NCI-H146 (cell line): ENCODE measurements around the gene PRKAR2B.
A peak's percentile ranks its signal among the peaks of the same experiment; 100 is the strongest.

Experiments
- DNase-seq: peaks from one replicate; lab custom pipeline; 2025; lab: John Stamatoyannopoulos, UW

Gene PRKAR2B

DNA sequence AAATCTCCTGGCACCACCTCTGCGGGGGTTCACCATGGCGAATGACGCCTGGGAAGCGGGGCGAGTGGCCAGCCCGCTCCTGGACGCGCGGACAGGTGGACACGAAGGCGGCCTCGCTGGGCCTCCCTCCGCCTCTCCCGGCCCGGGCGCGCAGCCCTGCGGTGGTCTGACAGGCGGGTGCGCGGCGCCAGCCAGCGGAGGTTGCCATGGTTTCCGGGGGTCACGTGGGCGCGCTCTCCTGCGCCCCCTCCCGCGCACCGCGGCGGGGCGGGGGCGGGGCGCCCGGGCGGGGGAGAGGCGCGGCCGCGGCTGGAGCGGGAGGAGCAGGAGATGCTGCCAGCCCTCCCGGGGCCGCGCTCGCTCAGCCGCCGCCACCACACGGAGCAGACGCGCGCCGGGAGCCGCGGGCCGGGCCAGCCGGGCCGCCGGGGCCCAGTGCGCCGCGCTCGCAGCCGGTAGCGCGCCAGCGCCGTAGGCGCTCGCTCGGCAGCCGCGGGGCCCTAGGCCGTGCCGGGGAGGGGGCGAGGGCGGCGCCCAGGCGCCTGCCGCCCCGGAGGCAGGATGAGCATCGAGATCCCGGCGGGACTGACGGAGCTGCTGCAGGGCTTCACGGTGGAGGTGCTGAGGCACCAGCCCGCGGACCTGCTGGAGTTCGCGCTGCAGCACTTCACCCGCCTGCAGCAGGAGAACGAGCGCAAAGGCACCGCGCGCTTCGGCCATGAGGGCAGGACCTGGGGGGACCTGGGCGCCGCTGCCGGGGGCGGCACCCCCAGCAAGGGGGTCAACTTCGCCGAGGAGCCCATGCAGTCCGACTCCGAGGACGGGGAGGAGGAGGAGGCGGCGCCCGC, at the start of gene PRKAR2B:
TSS of gene PRKAR2B (plus strand) at position 359 of the 848 bp plus-strand sequence. CDS start at position 562, 203 bp downstream.
- peak; percentile 95 for DNase-seq

DNA sequence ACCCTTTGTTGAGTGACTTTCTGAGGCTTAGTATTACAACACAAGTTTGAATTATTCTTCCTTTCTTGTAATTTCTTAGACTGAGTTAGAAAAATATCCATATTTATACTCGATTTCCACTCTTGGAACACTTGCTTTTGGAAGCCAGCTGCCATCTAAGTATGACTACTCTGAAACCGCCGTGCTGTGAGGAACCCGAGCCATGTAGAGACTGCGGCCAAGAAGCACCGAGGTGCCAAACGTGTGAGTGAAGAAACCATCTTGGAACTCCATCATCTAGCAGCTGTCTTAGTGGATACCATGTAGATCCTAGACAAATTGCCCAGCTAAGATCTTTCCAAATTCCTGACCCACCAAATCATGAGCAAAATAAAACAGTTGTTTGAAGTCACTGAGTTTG, 49.7 kb upstream of the PRKAR2B start:
- no peak for DNase-seq

DNA sequence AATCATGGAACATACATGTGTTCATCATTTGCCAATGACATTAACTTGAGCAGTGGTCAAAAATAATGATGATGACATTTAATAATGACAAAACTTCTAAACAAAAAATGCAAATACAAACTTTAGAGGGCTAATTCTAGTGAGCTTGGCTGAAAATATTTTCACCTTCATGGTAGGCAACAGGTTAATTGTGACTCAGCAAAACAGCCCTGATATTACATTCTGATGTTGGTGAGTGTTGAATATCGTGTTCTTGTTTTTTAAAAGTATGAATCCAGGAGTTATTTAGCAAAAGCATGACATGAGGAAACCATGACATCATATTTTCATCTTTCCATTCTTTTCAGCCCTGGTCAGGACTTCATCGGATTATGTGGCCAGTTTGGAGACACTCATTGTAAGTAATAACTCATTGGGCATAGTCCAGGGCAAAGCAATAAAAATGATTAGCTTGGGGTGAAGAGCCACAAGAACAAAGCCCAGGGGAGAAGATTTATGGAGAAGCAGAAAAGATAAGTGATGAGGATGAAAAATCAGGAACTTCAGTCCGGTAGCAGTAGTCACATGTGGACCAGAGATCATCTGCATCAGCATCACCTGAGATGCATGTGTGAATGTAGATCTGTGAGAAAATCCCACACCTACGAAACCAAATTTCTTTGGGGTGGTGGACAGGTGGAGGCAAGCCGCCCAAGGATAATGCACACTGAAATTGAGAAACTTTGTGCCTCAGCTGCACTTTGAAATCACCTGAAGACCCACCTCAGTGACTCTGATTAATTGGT, 46.8 kb upstream of the PRKAR2B start:
- DNase-seq: no peak

DNA sequence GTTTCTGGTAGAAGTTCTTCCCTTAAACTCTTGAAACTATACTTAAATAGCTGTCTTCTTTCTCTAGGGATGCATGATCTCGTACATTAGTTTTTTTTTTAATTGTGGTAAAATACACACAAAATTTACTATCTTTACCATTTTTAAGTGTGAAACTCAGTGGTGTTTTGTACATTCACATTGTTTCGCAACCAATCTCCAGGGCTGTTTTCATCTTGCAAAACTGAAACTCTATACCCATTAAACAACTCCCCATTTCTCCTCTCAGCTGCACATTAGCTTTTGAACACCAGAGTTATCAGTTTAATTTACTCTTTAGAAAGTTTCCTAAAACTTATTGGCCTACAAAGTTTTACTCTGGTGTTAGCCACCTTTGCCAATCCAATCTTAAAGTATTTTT, 45.5 kb upstream of the PRKAR2B start:
- no peak for DNase-seq

DNA sequence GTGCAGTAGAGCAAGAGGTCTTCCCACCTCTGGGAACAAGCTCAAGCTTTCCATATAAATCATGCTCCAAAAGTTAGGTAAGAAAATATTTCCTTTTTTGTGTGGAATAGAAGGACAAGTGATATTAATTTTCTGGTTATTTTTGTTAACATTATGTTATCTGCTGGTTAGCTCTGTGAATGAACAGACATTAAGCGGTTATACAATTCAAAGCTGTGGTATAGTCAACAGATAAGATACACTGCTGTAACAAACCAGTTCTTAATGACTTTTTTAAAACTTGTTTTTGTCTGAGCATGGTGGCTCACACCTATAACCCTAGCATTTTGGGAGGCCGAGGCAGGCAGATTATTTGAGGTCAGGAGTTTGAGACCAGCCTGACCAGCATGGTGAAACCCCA, 43.0 kb upstream of the PRKAR2B start:
- DNase-seq: no peak

DNA sequence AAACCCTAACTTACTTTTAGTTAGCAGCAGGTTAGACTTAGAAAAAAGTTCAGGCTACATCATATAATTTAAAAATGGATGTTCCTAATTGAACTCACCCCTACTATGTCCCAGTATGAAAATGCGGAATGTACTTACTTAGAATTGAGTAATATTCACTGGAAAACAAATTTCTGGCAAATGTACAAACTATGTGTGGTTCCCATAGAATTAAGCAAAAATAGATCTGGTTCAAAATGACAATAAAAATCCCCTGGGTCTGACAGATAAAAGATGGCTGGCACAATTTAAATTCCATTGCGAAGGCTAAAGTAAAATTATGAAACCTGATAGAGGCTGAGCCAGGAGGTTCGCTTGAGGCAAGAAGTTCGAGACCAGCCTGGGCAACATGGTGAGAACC, 42.4 kb upstream of the PRKAR2B start:
- no peak for DNase-seq

DNA sequence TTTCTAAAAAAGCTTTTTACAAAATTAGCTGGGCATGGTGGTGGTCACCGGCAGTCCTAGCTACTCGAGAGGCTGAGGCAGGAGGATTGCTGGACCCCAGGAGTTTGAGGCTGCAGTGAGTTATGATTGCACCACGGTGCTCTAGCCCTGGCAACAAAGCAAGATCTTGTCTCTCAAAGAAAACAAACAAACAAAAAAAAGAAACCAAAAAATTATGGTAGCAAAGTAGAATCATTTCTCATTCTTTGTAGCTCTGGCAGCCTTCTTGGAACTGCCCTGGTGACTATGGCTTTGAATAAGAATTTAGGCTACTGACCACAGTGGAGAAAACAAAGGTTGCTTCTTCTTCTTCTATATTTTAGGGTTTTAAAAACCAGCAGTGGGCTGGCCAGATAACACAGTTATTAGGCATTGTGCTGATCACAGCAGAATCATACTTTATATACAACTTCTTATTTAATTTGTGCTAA, 41.9 kb upstream of the PRKAR2B start:
- DNase-seq: no peak

DNA sequence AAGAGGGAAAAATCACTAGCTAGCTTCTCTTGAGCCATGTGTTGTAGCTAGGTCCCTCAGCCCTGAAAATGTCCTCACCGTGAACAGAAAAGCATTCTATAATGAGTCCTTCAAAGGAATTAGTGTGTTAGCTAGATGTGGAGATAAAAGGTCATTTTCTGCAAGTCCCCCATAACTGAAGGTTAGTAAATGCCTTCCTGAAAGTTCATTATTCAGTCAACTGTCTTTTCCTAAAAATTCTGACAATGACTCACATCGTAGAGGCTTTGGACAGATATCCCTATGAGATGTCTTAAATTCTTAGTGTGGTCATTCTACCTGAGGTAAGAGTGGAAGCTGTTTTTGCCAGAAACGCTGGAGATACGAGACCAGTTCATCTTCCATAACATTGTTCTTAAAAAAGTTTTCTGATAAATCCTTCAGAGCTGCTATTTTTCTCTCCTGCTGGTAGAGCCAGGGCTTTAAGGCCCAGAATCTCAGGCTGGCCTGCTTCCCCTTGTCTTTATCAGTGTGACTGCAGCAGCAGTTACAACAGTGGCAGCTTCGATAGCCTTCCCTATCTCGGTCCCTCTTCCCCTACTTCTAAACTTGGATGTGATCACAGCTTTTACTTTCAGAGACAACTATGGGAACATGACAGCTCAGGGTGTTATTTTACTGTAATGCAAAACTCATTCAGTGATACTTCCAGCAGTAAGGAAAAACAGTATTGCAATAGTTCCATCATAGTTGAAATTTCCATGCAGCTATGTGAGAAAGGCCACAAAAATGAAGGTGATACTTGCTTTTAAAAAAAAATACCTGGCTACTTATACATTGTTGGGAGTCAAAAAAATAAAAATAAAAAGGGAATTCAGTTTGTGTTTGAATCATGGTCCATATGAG, 37.3 kb upstream of the PRKAR2B start:
- DNase-seq: no peak

DNA sequence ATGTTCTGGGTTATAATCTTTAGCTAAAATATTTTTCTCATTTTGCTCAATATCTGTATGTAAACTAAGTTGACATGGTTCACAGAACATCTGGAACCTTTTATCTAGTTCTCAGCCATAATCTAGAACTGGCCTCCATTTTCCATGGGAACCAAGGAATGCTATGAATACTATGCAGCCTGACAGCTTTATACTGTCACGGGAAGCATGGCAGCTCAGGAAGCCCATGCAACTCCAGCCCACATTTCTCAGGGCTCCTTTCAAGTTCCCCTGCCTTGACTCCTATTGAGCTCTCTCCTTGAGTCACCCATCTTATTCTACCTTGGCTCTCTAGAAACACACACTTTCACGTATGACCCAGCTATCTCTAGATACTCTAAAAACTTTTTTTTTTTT, 36.6 kb upstream of the PRKAR2B start:
- no peak for DNase-seq

DNA sequence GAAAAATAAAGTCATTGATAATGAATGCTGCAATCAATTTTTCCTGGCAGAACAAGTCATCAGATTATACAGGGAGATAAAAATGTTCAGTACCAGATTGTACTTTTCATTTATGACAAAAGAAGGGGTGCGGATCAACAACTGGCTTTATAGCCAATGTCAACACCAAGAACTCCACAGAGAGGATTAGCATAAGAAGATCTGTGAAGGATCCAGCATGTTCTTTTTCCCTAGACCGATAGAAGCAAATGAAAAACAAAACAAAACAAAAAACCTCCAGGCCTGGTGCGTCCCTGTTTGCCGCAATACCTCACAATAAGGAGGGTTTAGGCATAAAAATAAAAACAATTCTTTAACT, 34.7 kb upstream of the PRKAR2B start:
- no peak for DNase-seq

DNA sequence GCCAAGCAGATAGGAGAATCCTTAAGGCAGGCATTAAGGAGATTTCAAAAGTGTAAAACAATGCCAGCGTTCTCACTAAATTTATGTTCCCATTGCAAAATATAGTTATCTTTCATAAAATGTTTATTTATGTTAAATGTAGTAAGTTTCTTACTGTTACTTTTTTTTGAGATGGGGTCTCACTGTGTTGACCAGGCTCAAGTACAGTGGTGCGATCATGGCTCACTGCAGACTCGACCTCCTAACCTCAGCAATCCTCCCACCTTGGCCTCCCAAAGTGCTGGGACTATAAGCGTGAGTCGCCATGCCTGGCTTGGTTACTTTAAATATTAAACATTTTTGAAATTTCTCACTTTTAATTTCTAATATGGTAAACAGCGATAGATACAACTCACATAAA, 31.8 kb upstream of the PRKAR2B start:
- DNase-seq: no peak

DNA sequence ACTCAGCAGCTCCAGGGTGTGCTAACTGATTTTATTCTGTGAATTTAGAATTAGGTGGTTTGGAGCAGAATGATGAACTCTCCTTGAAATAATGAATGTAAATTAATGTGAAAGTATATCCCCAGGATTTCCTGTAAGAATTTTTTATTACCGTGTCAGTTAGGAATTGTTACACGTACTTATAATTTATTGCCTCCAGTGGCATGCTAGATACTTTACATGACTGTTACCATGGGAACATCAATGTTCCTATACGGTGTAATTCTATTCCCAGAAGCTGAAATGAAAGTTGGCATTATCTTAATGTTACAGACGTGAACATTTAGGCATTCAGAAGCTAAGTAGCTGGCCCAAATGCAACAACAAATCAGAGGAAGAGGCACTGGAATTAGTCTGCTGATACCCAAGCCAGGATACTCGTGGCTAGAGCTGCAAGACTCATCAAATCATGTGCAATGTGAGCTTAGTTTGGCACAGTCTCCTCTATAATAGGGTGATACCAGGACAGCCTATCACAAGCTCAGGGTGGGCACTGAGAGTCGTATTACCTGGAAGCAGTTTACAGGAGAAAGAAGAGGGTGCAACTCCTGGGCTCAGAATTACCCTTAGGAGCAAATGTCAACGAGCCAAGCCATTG, 30.0 kb upstream of the PRKAR2B start:
- no peak for DNase-seq

DNA sequence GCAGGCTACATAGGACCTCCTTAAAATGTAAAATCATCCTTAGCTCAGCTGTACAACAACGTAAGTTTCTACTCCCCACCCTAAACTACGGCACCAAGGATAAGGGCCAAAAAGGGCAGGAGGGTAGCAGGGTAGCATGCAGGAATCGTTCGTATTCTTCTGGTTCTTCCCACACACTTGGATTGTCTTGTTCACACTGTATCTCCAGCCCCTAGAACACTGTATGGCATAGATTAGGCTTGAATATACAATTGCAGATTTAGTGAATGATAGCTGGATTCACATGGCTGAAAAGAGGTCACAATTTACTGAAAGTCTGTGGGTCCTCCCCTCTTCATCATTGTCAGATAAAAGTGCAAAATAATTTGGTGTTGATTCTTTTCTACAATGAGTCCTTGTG, 28.2 kb upstream of the PRKAR2B start:
- DNase-seq: no peak

DNA sequence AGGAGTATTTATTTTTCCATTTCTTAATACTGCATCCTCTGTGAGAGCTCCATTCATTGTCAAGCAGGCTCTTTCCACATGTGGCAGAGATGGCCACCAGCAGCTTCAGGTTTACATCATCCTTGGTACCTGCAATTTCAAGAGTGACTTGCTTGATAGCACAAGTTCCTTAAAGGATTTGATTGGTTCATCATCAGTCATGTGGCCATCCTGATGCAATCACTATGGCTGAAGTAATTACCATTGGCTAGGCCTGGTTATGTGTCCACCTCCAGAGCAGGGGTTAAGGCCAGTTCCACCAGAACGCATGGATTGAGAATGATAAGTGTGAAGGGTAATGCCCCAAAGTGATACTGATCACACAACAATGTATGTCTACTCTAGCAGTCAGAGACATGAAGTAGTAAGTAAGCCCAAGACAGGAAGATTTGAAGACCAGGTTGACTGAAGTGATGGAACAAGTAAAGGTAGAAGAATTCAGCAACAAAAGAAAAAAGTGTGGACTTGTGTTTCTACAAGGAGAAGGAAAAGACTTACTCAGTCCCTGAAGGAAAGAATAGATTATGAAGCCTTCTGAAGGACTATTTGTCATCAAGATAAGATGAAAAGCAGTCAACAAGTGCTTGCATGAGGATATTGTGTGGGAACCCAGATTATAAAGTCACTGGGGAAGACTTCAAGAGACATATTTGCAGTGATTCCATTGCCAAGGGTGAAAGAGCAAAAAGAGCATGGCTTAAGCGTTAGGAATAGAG, 26.4 kb upstream of the PRKAR2B start:
- DNase-seq: no peak

DNA sequence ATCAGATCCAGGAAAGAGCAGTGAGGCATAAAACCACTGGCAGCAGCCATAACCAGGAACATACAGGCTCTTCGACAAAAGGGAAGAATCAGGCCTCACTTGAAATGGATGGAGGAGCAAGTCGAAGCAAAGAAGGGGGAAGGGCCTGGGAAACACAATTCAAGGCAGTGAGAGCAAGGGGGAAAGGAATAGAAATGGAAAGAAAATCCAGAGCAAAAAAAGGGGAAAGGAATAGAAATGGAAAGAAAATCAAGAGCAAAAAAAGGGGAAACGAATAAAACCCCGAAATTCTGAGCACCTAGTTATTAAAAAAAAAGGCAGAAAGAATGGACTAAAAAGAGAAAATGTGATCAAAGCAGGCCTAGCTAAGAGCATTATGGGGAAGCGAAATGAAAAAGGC, 24.1 kb upstream of the PRKAR2B start:
- no peak for DNase-seq

DNA sequence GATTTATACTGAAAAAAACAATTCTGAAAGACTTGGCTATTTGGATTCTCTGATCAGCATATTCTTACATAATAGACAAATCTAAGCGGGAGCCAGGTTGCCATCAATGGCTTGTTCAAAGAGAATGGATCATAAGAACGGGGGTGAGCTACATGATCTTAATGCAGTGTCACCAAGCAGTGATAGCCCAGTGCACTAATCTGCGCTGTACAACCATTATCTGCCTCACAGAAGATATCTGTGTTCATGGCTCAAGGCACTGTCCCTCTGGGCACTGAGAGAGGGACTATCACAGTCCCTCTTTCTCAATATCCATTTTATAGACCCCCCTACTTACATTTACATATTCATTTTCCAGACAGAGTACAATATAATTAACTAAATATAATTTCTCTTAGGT, 22.9 kb upstream of the PRKAR2B start:
- DNase-seq: no peak

DNA sequence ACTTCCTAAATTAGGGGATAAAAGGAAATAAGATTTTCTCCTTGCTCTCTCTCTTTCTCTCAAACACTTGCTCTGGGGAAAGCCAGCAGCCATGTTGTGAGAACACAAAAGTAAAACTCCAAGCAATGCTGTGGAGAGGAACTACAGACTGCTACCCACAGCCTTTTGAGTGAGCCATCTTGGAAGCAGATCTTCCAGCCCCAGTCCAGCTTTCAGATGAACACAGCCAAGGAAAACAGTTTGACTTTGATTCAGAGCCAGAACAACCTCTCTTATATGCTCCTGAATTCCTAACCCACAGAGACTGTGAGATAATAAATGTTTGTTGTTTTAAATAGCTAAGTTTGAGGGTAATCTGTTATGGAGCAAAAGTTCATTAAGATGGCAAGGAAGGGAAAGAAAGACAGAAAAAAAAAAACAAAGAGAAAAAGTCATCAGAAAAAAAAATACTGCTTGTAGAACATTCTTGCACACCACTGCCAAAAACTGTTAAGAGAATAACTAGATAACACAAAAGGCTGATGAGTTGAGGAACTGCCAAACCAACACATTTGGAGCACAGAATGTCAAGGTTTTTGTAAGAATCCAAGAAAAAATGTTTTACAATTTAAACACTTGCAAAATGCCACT, 20.9 kb upstream of the PRKAR2B start:
- no peak for DNase-seq

DNA sequence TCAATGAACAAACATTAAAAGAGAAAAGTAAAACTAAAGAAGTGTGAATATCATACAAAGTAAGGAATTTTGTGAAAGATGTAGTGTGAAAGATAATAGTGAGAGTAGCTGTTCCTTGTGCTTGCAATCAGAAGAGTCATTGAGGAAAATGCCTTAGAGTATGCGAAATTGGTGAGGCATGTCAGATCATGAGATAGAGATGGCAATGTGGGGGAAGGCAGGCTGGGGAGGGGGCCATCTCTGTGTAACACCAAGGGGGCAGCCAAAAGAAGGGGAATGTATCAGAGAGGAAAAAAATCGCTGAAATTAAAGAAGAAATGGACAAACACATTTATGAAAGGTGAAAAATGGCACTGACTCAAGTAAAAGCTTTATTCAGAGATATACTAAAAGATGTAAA, 19.6 kb upstream of the PRKAR2B start:
- no peak for DNase-seq

DNA sequence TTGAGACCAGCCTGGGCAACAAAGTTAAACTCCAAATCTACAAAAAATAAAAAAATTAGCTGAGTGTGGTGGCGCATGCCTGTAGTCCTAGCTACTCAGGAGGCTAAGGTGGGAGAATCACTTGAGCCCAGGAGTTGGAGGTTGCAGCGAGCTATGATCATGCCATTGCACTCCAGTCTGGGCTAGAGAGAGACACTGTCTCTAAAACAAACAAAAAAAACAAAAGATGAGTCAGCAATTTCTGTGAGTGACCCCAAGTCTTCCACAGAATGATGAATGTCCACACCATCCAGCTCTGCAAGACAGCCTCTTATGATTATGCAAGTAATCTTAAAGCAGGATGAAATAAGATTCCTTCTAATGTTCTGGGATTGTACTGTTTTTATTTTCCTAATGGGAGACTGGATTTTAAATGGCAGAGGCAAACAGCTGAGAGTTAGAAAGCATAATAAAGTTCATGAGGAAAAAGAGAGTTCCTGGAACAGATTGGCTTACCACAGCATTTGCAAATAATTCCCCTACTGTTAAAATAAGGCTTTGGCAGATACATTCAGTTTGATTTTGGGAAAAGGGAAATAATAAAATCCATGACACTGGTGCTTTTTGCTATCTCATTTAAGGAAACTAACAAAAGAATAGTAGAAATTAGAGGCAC, 18.9 kb upstream of the PRKAR2B start:
- no peak for DNase-seq

DNA sequence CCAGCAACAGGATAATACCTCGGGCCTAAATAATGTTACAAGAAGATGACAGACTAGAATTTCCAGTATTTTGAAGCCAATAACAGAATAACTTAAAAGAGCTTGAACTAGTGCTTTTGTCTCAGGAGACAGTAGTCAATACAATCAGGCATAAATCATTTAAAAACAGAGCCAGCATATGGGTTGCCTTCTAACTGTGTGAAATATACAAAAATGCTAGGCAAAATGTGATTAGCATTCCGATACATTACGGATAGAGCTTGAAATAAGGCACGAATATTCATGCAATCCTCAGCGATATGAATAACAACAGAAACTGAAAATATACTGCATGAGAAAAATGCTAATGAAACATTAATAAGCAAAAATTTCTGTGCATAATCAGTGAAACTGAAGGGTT, 18.3 kb upstream of the PRKAR2B start:
- no peak for DNase-seq
